Esophagus squamous epithelium (tissue), 5 donors: ENCODE results near the gene ZSWIM8. TPM values are rescaled to one million over a fixed set of nuclear protein-coding genes. Genes with fewer than 3 reads are reported as not detected.
A peak's percentile ranks its signal among the peaks of the same experiment; 100 is the strongest.
"Not testable (repeated sequence)": the region's sequence is repeated elsewhere in the genome, so short reads cannot be mapped to it uniquely, and the experiment has no call there.

Experiments
- DNase-seq: peaks from one replicate; lab custom pipeline; 2025; lab: John Stamatoyannopoulos, UW
- H3K27ac ChIP-seq, 4 donors: fragments of 200-600 bp; sonication (generic); one replicate each; pipeline ENCODE4 v1.5.1; 2016 to 2019; ENCODE audit warnings: mild to moderate bottlenecking in 1 of 4
- H3K27me3 ChIP-seq, 4 donors: fragments of 200-600 bp; sonication (generic); 1 replicate in 3 of 4; 2 replicates in 1 of 4; pipeline versions ENCODE4 v1.5.1 to v1.6.0; 2017 to 2021; ENCODE audit warnings: antibody characterized with exemption in 1 of 4
- H3K36me3 ChIP-seq, 3 donors: fragments of 200-600 bp; sonication (generic); one replicate each; pipeline ENCODE4 v1.5.1; 2016 to 2019
- H3K4me1 ChIP-seq, 3 donors: fragments of 200-600 bp; sonication (generic); one replicate each; pipeline ENCODE4 v1.5.1; 2017 to 2019
- H3K4me3 ChIP-seq, 4 donors: fragments of 200-600 bp; sonication (generic); 1 replicate in 3 of 4; 2 replicates in 1 of 4; pipeline ENCODE4 v1.5.1; 2016 to 2019; ENCODE audit warnings: mild to moderate bottlenecking in 2 of 4, moderate library complexity in 1 of 4
- H3K9me3 ChIP-seq, 3 donors: fragments of 200-600 bp; sonication (generic); one replicate each; pipeline ENCODE4 v1.5.1; 2016 to 2019
- POLR2A ChIP-seq, 4 donors: fragments of 450-650 bp; IDR thresholded peaks; one replicate each; pipeline ENCODE4 v1.6.1; 2017; ENCODE audit warnings: antibody characterized with exemption in 4 of 4, mild to moderate bottlenecking in 4 of 4, moderate library complexity in 3 of 4
- WGBS, 2 donors: methylation state at CpG; one replicate each; pipeline ENCODE4 v1.1.5; 2018; 5-methylcytosine and 5-hydroxymethylcytosine counted together
- intact Hi-C: fragments of 100-400 bp; cut with DNase I; formaldehyde crosslinking; loops from one replicate; pipeline ENCODE4 v1.15.0; 2022
- total RNA-seq, 4 donors: library from RNA; depleted of rRNA; stranded (reverse); fragments of >200 nt; gene quantifications; one replicate each; pipeline ENCODE4 v1.1.0, GENCODE V29; 2016
- TF ChIP-seq, protein P1 (sequence below), 6 experiments: fragments of 450-650 bp in 4 of 6; fragments of 200-600 bp in 2 of 6; sonication (generic) in 2 of 6; IDR thresholded peaks; one replicate each; pipeline ENCODE4 v1.5.1; 2016 to 2019; ENCODE audit warnings: antibody characterized with exemption in 6 of 6, mild to moderate bottlenecking in 4 of 6, moderate library complexity in 4 of 6
- donor health status: DM: yes; HTN: yes; CAD: no.

Gene ZSWIM8, protein sequence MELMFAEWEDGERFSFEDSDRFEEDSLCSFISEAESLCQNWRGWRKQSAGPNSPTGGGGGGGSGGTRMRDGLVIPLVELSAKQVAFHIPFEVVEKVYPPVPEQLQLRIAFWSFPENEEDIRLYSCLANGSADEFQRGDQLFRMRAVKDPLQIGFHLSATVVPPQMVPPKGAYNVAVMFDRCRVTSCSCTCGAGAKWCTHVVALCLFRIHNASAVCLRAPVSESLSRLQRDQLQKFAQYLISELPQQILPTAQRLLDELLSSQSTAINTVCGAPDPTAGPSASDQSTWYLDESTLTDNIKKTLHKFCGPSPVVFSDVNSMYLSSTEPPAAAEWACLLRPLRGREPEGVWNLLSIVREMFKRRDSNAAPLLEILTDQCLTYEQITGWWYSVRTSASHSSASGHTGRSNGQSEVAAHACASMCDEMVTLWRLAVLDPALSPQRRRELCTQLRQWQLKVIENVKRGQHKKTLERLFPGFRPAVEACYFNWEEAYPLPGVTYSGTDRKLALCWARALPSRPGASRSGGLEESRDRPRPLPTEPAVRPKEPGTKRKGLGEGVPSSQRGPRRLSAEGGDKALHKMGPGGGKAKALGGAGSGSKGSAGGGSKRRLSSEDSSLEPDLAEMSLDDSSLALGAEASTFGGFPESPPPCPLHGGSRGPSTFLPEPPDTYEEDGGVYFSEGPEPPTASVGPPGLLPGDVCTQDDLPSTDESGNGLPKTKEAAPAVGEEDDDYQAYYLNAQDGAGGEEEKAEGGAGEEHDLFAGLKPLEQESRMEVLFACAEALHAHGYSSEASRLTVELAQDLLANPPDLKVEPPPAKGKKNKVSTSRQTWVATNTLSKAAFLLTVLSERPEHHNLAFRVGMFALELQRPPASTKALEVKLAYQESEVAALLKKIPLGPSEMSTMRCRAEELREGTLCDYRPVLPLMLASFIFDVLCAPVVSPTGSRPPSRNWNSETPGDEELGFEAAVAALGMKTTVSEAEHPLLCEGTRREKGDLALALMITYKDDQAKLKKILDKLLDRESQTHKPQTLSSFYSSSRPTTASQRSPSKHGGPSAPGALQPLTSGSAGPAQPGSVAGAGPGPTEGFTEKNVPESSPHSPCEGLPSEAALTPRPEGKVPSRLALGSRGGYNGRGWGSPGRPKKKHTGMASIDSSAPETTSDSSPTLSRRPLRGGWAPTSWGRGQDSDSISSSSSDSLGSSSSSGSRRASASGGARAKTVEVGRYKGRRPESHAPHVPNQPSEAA (N-terminal part only)
- 100 to 1,000 TPM in 1 of 4 donors, 10 to 100 TPM in 3; 33.3 to 116 (median 83.9) TPM for total RNA-seq

GRCh38 chr10:73785211-73785720 lies at the start of gene ZSWIM8:
ZSWIM8 (plus strand) TSS chr10:73785606; CDS start chr10:73785879, 273 bp downstream.
- peak; percentile 71 for DNase-seq
- H3K27me3 ChIP-seq: no peaks in the 10 kb centered on the region
- H3K27ac ChIP-seq: peak within 1 kb of the TSS; percentile 94 to 99 (median 95)
- WGBS, 2 donors: 0% methylated on average over 4 to 15 of the region's 36 CpGs
- TF ChIP-seq POLR2A (IDR thresholded peaks at IDR 0.05): peak in 2 of 4 donors; percentile 72 to 82
- TF ChIP-seq, protein P1, sequence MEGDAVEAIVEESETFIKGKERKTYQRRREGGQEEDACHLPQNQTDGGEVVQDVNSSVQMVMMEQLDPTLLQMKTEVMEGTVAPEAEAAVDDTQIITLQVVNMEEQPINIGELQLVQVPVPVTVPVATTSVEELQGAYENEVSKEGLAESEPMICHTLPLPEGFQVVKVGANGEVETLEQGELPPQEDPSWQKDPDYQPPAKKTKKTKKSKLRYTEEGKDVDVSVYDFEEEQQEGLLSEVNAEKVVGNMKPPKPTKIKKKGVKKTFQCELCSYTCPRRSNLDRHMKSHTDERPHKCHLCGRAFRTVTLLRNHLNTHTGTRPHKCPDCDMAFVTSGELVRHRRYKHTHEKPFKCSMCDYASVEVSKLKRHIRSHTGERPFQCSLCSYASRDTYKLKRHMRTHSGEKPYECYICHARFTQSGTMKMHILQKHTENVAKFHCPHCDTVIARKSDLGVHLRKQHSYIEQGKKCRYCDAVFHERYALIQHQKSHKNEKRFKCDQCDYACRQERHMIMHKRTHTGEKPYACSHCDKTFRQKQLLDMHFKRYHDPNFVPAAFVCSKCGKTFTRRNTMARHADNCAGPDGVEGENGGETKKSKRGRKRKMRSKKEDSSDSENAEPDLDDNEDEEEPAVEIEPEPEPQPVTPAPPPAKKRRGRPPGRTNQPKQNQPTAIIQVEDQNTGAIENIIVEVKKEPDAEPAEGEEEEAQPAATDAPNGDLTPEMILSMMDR (IDR thresholded peaks at IDR 0.05): peak in 2 of 6 experiments; percentile 4 to 13
- H3K4me1 ChIP-seq: peaks cover 40 to 77% (median 41%) of the 10 kb centered on the region in 3 donors
- peaks cover 11 to 21% (median 12%) of the 10 kb centered on the region in 3 donors for H3K36me3 ChIP-seq
- H3K4me3 ChIP-seq: peak within 1 kb of the TSS; percentile 92 to 99 (median 96)
- no peaks in the 10 kb centered on the region for H3K9me3 ChIP-seq
- intact Hi-C loops: no loop called here

GRCh38 chr10:73740501-73741254 lies 44.7 kb upstream of the ZSWIM8 start:
- H3K4me3 ChIP-seq, H3K27me3 ChIP-seq, DNase-seq, H3K9me3 ChIP-seq, intact Hi-C loops: not testable (repeated sequence)
- H3K36me3 ChIP-seq: peaks cover 0 to 47% (median 0%) of the 10 kb centered on the region in 3 donors
- H3K4me1 ChIP-seq: peaks cover 10 to 38% (median 24%) of the 10 kb centered on the region in 3 donors
- peak overlapping the region in 3 of 4 donors; percentile 32 to 94 (median 44) for H3K27ac ChIP-seq
- 94 to 100% methylated on average over 2 of the region's 18 CpGs for WGBS, 2 donors

DNA sequence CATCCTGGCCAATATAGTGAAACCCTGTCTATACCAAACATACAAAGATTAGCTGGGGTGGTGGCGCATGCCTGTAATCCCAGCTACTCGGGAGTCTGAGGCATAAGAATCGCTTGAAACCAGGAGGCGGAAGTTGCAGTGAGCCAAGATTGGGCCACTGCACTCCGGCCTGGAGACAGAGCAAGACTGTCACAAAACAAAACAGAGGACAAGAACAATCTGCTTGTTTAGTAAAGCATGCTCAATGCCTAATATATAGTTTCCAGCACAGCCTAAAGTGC lies 43.0 kb upstream of the ZSWIM8 start:
- WGBS, 2 donors: 87 to 93% methylated on average over 4 to 5 of the region's 5 CpGs
- no peak for DNase-seq
- peak overlapping the region in 3 of 4 donors; percentile 9 to 94 (median 44) for H3K27ac ChIP-seq
- H3K4me1 ChIP-seq: peaks cover 10 to 52% (median 32%) of the 10 kb centered on the region in 3 donors
- intact Hi-C loops: no loop called here
- no peaks in the 10 kb centered on the region for H3K9me3 ChIP-seq
- no peaks in the 10 kb centered on the region for H3K27me3 ChIP-seq
- peaks cover 0 to 46% (median 6%) of the 10 kb centered on the region in 3 donors for H3K36me3 ChIP-seq
- TF ChIP-seq, protein P1 (IDR thresholded peaks at IDR 0.05): no peak
- no peak for TF ChIP-seq POLR2A (IDR thresholded peaks at IDR 0.05)
- H3K4me3 ChIP-seq: no peak overlapping the region

GRCh38 chr10:73743327-73743904 lies 42.0 kb upstream of the ZSWIM8 start:
- 36 to 40% methylated on average over 6 of the region's 6 CpGs for WGBS, 2 donors
- peak overlapping the region; percentile 64 to 93 (median 79) for H3K4me3 ChIP-seq
- no peak for TF ChIP-seq POLR2A (IDR thresholded peaks at IDR 0.05)
- no peaks in the 10 kb centered on the region for H3K27me3 ChIP-seq
- intact Hi-C loops: no loop called here
- H3K36me3 ChIP-seq: peaks cover 0 to 48% (median 17%) of the 10 kb centered on the region in 3 donors
- H3K9me3 ChIP-seq: no peaks in the 10 kb centered on the region
- H3K27ac ChIP-seq: peak overlapping the region; percentile 88 to 95 (median 92)
- H3K4me1 ChIP-seq: peaks cover 10 to 60% (median 35%) of the 10 kb centered on the region in 3 donors
- no peak for DNase-seq
